ENCODE data around the gene AGBL4.

AGBL4 gene

DNA sequence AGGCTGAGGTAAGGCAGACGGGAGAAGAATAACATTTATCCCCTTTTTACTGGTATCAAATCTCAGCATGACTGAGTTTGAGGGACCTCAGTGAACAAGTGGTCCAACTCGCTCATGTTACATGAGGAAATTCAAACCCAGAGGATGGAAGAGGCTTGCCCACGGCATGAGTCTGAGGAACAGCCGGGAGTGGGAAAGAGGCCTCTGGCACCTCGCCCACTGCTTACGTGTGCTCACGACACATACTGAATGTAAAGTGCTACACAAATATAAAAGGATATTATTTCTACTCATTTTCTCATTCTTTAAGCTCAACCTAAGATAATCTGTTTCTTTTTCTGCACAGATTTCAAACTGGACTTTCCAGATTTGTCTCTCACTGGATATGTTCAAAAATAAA, 1261.8 kb downstream of the AGBL4 start:
- H3K27ac ChIP-seq, result no peak overlapping the region
- no peaks in the 10 kb centered on the region for H3K27me3 ChIP-seq (ENCODE audit: insufficient read depth, low read depth, severe bottlenecking)
- TF ChIP-seq, protein P1, sequence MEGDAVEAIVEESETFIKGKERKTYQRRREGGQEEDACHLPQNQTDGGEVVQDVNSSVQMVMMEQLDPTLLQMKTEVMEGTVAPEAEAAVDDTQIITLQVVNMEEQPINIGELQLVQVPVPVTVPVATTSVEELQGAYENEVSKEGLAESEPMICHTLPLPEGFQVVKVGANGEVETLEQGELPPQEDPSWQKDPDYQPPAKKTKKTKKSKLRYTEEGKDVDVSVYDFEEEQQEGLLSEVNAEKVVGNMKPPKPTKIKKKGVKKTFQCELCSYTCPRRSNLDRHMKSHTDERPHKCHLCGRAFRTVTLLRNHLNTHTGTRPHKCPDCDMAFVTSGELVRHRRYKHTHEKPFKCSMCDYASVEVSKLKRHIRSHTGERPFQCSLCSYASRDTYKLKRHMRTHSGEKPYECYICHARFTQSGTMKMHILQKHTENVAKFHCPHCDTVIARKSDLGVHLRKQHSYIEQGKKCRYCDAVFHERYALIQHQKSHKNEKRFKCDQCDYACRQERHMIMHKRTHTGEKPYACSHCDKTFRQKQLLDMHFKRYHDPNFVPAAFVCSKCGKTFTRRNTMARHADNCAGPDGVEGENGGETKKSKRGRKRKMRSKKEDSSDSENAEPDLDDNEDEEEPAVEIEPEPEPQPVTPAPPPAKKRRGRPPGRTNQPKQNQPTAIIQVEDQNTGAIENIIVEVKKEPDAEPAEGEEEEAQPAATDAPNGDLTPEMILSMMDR (IDR thresholded peaks at IDR 0.05; ENCODE audit: low read depth, low read length), result no peak

DNA sequence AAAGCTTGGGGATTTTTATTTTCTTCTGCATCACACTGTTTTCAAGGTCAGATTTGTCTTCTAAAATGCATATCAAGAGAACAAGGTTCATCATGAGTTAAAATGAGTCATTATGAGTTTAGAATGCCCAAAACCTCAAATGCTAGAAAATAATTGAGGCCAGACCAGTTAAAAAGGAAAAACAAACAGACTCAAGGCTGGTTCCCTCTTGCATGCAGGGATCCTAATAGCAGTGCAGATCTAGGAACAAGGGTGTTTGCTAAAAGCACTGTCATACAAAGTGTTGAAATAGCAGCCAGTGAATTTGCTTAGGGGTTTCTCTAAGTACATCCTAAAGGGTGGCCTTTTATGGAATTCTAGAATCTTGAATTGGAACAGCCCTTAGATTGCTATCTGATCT, 1262.3 kb downstream of the AGBL4 start:
- Histone ChIP-seq H3K36me3 (peaks cover 56% of the 10 kb centered on the region), H3K27me3 (ENCODE audit: insufficient read depth, low read depth, severe bottlenecking) (no peaks in the 10 kb centered on the region), H3K9me3 (ENCODE audit: severe bottlenecking) (no peaks in the 10 kb centered on the region), H3K27ac (no peak overlapping the region), H3K4me3 (ENCODE audit: low read depth, low read length) (no peak overlapping the region)
- no peak for DNase-seq
- TF ChIP-seq, protein P1 (IDR thresholded peaks at IDR 0.05; ENCODE audit: low read depth, low read length), result no peak

More for the DNA sequence above, 1261.8 kb downstream of the AGBL4 start:
- no peak for DNase-seq
- Histone ChIP-seq H3K4me3 (ENCODE audit: low read depth, low read length) (no peak overlapping the region), H3K9me3 (ENCODE audit: severe bottlenecking) (no peaks in the 10 kb centered on the region), H3K36me3 (peaks cover 56% of the 10 kb centered on the region)

DNA sequence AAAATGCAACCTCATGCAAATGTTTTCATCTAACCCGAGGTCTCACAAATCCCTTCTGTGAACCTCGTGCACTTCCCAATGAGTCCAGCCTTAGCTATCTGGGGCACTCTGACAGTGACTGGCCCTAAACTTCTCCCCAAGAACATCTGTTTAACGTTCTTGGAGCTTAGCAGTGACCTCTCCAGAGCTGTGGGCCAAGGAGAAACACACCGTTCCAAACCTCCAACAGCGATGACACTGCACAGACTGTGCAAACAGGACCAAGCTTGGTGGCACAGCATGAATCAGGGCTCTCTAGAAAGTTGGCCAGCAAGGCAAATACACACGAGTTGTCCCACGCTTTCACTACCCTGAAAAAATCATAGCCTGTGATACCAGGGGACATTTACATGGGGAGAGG, 1262.9 kb downstream of the AGBL4 start:
- peaks cover 58% of the 10 kb centered on the region for H3K36me3 ChIP-seq
- TF ChIP-seq, protein P1 (IDR thresholded peaks at IDR 0.05; ENCODE audit: low read depth, low read length), result no peak
- H3K27me3 ChIP-seq (ENCODE audit: insufficient read depth, low read depth, severe bottlenecking), result no peaks in the 10 kb centered on the region
- no peaks in the 10 kb centered on the region for H3K9me3 ChIP-seq (ENCODE audit: severe bottlenecking)
- DNase-seq, result no peak
- no peak overlapping the region for H3K27ac ChIP-seq
- H3K4me3 ChIP-seq (ENCODE audit: low read depth, low read length), result no peak overlapping the region

DNA sequence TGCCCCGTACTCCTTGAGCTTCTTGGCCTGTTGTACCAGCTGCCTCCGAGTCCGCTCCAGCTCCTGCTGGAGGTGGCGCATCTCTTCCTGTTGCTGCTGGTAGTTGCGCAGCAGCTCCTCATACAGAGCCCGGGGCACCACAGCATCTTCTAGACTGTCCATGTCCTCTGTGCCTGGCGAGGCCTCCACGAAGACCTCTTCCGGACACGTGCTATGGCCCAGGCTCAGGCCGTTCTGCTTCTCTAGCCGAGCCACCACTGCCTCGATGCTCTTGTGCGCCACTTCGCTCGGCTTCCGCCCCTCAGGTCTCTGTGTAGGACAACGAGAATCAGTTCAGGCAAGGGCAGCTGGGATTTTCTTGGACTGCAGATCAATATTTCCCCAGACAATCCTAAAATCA, 1264.8 kb downstream of the AGBL4 start:
- TF ChIP-seq, protein P1 (IDR thresholded peaks at IDR 0.05; ENCODE audit: low read depth, low read length), result no peak
- DNase-seq, result no peak
- no peak overlapping the region for H3K4me3 ChIP-seq (ENCODE audit: low read depth, low read length)
- H3K9me3 ChIP-seq (ENCODE audit: severe bottlenecking), result no peaks in the 10 kb centered on the region
- H3K36me3 ChIP-seq, result peaks cover 74% of the 10 kb centered on the region
- H3K27ac ChIP-seq, result no peak overlapping the region
- no peaks in the 10 kb centered on the region for H3K27me3 ChIP-seq (ENCODE audit: insufficient read depth, low read depth, severe bottlenecking)

DNA sequence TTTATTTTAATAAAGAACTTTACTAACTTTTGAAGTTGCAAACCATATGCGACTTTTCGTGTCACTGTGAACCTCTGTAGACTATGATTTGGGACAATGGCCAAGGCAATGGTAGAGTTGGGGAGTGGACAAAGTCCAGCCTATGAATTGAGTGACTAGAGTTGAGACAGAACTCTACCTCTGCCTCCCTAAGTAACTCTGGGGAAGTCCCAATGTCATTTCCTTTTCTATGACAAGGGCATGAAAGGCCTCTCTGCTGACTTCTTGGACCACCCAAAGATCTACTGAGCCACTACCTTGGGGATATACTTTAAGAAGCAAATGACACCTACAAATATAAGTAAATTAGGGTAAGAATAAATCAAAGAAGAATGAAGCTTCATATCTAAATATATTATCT, 1266.4 kb downstream of the AGBL4 start:
- TF ChIP-seq, protein P1 (IDR thresholded peaks at IDR 0.05; ENCODE audit: low read depth, low read length), result no peak
- no peak for DNase-seq
- Histone ChIP-seq H3K4me3 (ENCODE audit: low read depth, low read length) (no peak overlapping the region), H3K27ac (no peak overlapping the region), H3K36me3 (peaks cover 85% of the 10 kb centered on the region), H3K27me3 (ENCODE audit: insufficient read depth, low read depth, severe bottlenecking) (no peaks in the 10 kb centered on the region), H3K9me3 (ENCODE audit: severe bottlenecking) (no peaks in the 10 kb centered on the region)

DNA sequence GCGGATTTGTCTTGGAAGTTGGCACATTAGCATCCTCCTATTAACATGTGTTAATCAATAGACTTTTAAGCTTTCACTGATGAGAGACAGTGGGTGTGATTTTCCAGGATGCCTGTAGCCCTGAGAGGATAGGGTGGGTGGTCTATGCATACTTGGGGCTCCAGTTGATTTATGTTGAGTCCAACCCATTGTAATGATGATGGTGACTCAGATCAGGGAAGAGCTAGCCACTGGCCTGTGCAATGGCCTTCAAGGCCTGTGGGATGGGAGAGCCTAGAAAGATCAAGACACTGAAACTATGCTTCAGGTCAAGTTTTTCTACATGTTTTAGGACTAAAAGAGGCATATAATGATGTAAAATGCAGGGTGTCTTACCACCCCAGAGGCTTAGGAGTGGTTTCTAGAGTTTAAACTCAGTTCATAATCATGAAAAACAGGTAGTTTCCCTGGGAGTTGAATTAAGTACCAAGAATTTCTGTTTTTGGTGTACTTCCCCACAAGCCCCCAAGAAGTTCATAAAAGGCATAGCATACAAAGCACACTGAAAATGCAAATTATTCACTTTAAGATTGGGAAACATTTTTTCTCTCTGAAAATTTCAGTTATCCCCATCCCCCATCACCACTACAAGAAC, 1267.0 kb downstream of the AGBL4 start:
- Histone ChIP-seq H3K4me3 (ENCODE audit: low read depth, low read length) (no peak overlapping the region), H3K27me3 (ENCODE audit: insufficient read depth, low read depth, severe bottlenecking) (no peaks in the 10 kb centered on the region), H3K36me3 (peaks cover 81% of the 10 kb centered on the region), H3K9me3 (ENCODE audit: severe bottlenecking) (no peaks in the 10 kb centered on the region), H3K27ac (no peak overlapping the region)
- TF ChIP-seq, protein P1 (IDR thresholded peaks at IDR 0.05; ENCODE audit: low read depth, low read length), result no peak
- DNase-seq, result no peak
